Esophagus muscularis mucosa (tissue), 4 donors: Measurements from ENCODE around the gene TPGS1. TPM values are rescaled to one million over a fixed set of nuclear protein-coding genes. Genes with fewer than 3 reads are reported as not detected.
A peak's percentile ranks its signal among the peaks of the same experiment; 100 is the strongest.

Experiments used
- DNase-seq: peaks from one replicate; pipeline ENCODE4 v3.0.0-alpha.2; 2017; ENCODE audit errors: extremely low spot score
- H3K27ac ChIP-seq, 4 donors: fragments of 200-600 bp; sonication (generic); replicated peaks in 1 of 4; 1 replicate in 3 of 4; 2 replicates in 1 of 4; pipeline ENCODE4 v1.5.1; 2016 to 2019; ENCODE audit warnings: mild to moderate bottlenecking in 1 of 4
- H3K27me3 ChIP-seq, 4 donors: fragments of 200-600 bp; sonication (generic); one replicate each; pipeline versions ENCODE4 v1.5.1 to v1.6.0; 2016 to 2019
- H3K36me3 ChIP-seq, 4 donors: fragments of 200-600 bp; sonication (generic); one replicate each; pipeline ENCODE4 v1.5.1; 2016 to 2019
- H3K4me1 ChIP-seq, 4 donors: fragments of 200-600 bp; sonication (generic); one replicate each; pipeline ENCODE4 v1.5.1; 2016 to 2019
- H3K4me3 ChIP-seq, 4 donors: fragments of 200-600 bp; sonication (generic); 1 replicate in 2 of 4; 2 replicates in 2 of 4; pipeline ENCODE4 v1.5.1; 2016 to 2019; ENCODE audit warnings: mild to moderate bottlenecking in 4 of 4, moderate library complexity in 1 of 4
- H3K9me3 ChIP-seq, 4 donors: fragments of 200-600 bp; sonication (generic); 1 replicate in 3 of 4; 2 replicates in 1 of 4; pipeline ENCODE4 v1.5.1; 2016 to 2019
- EP300 ChIP-seq: sonication (generic); formaldehyde crosslinking; IDR thresholded peaks from one replicate; pipeline ENCODE4 v1.6.1; 2017; ENCODE audit warnings: antibody characterized with exemption
- POLR2A ChIP-seq: fragments of 450-650 bp; IDR thresholded peaks from one replicate; pipeline ENCODE4 v1.6.1; 2017; ENCODE audit warnings: antibody characterized with exemption, moderate library complexity, mild to moderate bottlenecking, low read depth
- POLR2AphosphoS5 ChIP-seq, 2 donors: sonication (generic); formaldehyde crosslinking; IDR thresholded peaks; one replicate each; pipeline ENCODE4 v1.6.1; 2017; ENCODE audit warnings: antibody characterized with exemption in 2 of 2
- WGBS: methylation state at CpG from one replicate; pipeline ENCODE4 v1.1.5; 2018; 5-methylcytosine and 5-hydroxymethylcytosine counted together
- intact Hi-C: fragments of 100-400 bp; cut with DNase I; formaldehyde crosslinking; loops from one replicate; pipeline ENCODE4 v1.15.1; 2023
- total RNA-seq, 4 donors: library from RNA; depleted of rRNA; stranded (reverse); fragments of >200 nt; gene quantifications; one replicate each; pipeline versions ENCODE4 v1.1.0 to v1.2.1, GENCODE V29; 2016
- TF ChIP-seq, protein P1 (sequence below), 3 experiments: fragments of 200-600 bp in 2 of 3; fragments of 450-650 bp in 1 of 3; sonication (generic) in 2 of 3; IDR thresholded peaks; one replicate each; pipeline ENCODE4 v1.5.1; 2017 to 2019; ENCODE audit warnings: antibody characterized with exemption in 3 of 3, mild to moderate bottlenecking in 2 of 3, moderate library complexity in 1 of 3

The TPGS1 gene, protein sequence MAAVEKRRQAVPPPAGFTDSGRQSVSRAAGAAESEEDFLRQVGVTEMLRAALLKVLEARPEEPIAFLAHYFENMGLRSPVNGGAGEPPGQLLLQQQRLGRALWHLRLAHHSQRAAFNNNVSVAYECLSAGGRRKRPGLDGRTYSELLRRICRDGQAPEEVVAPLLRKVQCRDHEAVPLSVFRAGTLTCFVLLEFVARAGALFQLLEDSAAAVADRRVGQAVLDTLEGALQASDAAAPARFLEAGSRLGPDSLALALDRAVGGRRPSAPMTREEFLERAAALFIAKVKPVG
- 10 to 100 TPM; 61.7 to 86.6 (median 64.4) TPM for total RNA-seq

DNA sequence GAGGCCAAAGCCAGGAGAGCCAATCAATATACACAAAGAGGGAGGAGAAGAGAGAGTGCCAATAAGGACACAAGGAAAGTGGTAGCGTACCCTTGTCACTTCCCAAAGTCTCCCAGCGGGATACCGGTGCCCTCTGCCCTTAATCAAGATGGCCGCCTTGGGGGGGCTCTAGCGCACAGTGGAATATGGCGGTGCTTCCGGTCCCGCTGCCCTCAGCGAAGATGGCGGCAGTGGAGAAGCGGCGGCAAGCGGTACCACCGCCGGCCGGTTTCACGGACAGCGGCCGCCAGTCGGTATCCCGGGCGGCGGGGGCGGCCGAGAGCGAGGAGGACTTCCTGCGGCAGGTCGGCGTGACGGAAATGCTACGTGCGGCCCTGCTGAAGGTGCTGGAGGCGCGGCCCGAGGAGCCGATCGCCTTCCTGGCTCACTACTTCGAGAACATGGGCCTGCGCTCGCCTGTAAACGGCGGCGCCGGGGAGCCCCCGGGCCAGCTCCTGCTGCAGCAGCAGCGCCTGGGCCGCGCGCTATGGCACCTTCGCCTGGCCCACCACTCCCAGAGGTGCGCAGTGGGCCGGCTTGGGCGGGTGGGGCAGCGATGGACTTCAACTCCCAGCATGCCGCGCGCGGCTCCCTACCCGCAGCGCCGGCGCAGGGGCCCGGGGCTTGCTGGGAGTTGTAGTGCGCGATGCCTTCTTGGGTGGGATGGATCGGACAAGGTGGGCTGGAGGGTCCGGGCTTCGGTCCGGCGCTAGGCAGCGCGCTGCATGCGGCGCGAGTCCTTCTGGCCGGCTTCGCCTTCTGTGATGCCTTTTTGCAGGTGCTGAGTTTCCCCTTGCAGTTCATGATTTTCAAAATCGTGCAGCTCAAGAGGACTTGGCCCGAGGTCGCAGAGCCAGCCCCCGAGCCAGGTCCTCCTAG, at the start of gene TPGS1:
TPGS1 (plus strand) TSS at position 212 of the 918 bp plus-strand sequence; CDS start at position 222, 10 bp downstream.
- no peaks in the 10 kb centered on the region for H3K9me3 ChIP-seq
- no peak for DNase-seq
- peaks cover 0 to 11% (median 10%) of the 10 kb centered on the region in 4 donors for H3K36me3 ChIP-seq
- peak; percentile 66 to 73 for TF ChIP-seq POLR2AphosphoS5 (IDR thresholded peaks at IDR 0.05)
- no peak for TF ChIP-seq EP300
- no peak for TF ChIP-seq POLR2A
- TF ChIP-seq, protein P1, sequence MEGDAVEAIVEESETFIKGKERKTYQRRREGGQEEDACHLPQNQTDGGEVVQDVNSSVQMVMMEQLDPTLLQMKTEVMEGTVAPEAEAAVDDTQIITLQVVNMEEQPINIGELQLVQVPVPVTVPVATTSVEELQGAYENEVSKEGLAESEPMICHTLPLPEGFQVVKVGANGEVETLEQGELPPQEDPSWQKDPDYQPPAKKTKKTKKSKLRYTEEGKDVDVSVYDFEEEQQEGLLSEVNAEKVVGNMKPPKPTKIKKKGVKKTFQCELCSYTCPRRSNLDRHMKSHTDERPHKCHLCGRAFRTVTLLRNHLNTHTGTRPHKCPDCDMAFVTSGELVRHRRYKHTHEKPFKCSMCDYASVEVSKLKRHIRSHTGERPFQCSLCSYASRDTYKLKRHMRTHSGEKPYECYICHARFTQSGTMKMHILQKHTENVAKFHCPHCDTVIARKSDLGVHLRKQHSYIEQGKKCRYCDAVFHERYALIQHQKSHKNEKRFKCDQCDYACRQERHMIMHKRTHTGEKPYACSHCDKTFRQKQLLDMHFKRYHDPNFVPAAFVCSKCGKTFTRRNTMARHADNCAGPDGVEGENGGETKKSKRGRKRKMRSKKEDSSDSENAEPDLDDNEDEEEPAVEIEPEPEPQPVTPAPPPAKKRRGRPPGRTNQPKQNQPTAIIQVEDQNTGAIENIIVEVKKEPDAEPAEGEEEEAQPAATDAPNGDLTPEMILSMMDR (IDR thresholded peaks at IDR 0.05): no peak
- peak within 1 kb of the TSS; percentile 73 to 100 (median 92) for H3K4me3 ChIP-seq
- peak within 1 kb of the TSS; percentile 91 to 97 (median 92) for H3K27ac ChIP-seq
- H3K27me3 ChIP-seq: no peaks in the 10 kb centered on the region
- peaks cover 27 to 47% (median 40%) of the 10 kb centered on the region in 4 donors for H3K4me1 ChIP-seq
- 0% methylated on average over 18 of the region's 81 CpGs for WGBS
- intact Hi-C loops: no loop called here

DNA sequence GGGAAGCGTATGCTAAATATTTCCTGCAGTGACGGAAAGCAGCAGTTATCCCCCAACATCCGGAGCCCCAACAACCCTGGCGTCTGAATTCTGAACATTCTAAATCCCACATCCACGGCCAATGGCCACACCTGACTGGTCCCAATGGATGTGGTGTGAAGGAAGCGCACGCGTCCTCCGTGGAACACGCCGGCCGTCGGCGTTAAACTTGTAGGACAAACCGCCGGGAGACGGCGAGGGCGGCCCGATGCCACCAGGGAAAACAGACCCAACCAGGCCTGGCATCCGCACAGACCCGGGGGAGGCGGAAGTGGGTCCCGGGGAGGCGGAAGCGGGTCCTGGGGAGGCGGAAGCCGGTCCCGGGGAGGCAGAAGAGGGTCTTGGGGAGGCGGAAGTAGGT, 49.7 kb upstream of the TPGS1 start:
- H3K4me1 ChIP-seq: peaks cover 12 to 32% (median 27%) of the 10 kb centered on the region in 4 donors
- no peak for DNase-seq
- H3K36me3 ChIP-seq: peaks cover 0 to 15% (median 0%) of the 10 kb centered on the region in 4 donors
- intact Hi-C loops: no loop called here
- WGBS: 96% methylated on average over 30 of the region's 30 CpGs
- peaks cover 0 to 23% (median 0%) of the 10 kb centered on the region in 4 donors for H3K27me3 ChIP-seq
- TF ChIP-seq POLR2A: no peak
- TF ChIP-seq, protein P1 (IDR thresholded peaks at IDR 0.05): no peak
- TF ChIP-seq EP300: no peak
- TF ChIP-seq POLR2AphosphoS5 (IDR thresholded peaks at IDR 0.05): no peak
- H3K9me3 ChIP-seq: no peaks in the 10 kb centered on the region
- no peak overlapping the region for H3K27ac ChIP-seq
- no peak overlapping the region for H3K4me3 ChIP-seq

DNA sequence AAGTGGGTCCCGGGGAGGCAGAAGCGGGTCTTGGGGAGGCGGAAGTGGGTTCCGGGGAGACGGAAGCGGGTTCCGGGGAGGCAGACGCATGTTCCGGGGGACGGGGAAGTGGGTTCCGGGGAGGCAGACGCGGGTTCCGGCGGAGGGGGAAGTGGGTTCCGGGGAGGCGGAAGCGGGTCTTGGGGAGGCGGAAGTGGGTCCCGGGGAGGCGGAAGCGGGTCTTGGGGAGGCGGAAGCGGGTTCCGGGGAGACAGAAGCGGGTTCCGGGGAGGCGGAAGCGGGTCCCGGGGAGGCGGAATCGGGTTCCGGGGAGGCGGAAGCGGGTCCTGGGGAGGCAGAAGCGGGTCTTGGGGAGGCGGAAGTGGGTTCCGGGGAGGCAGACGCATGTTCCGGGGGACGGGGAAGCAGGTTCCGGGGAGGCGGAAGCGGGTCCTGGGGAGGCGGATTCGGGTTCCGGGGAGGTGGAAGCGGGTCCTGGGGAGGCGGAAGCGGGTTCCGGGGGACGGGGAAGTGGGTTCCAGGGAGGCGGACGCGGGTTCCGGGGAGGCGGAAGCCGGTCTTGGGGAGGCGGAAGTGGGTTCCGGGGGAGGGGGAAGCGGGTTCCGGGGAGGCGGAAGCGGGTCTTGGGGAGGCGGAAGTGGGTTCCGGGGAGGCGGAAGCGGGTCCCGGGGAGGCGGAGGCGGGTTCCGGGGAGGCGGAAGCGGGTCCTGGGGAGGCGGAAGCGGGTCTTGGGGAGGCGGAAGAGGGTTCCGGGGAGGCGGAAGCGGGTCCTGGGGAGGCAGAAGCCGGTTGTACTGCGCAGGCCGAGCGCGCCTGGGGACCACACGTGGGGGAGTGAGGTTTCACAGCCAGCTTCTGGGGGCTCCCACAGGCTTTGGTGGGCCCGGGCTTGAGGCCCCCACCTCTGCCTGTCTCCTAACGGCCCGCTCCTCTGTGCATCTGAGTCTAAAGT, 48.9 kb upstream of the TPGS1 start:
- WGBS: 95% methylated on average over 89 of the region's 89 CpGs
- DNase-seq: no peak
- H3K9me3 ChIP-seq: no peaks in the 10 kb centered on the region
- no peak overlapping the region for H3K27ac ChIP-seq
- H3K4me1 ChIP-seq: peaks cover 12 to 32% (median 27%) of the 10 kb centered on the region in 4 donors
- H3K36me3 ChIP-seq: peaks cover 0 to 15% (median 0%) of the 10 kb centered on the region in 4 donors
- no peak overlapping the region for H3K4me3 ChIP-seq
- intact Hi-C loops: no loop called here
- peaks cover 0 to 23% (median 0%) of the 10 kb centered on the region in 4 donors for H3K27me3 ChIP-seq
- TF ChIP-seq EP300 (no peak), POLR2AphosphoS5 (IDR thresholded peaks at IDR 0.05) (no peak)
- TF ChIP-seq, protein P1 (IDR thresholded peaks at IDR 0.05): no peak

DNA sequence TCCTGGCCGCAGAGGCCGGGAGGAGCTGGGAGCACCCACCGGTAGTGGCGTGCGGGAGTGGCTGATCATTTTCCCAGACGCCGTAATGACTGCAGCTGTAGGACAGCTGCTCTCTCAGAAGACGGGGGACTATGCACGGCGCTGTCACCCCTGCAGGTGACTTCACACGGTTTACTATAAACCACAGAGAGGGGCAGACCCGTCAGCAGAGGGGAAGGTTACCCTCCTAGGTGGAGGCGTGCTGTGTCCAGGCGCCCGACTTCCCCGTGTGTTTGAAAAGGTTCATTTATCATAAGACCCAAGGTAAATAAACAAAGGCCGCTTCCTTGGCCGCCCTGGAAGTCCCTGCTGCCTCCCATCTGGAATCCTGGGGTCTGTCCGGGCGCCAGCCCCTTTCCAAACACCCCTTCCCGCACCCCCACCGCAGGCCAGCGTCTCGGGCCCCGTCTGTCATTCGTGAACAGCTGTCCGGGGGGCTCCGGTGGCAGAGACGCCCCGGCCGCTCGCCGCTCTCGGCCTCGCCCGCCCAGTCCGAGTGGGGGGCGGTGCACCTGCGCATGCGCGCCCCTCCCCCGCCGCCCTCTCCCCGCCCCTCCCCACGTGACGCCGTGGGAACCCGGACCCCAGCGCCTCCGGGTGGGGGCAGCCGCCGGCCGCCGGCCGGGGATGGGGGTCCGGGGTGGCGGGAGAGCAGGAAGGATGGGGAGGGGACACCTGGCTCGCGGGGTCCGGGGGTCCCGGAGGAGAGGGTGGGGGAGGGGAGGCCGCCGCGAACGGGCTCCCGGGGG, 47.4 kb upstream of the TPGS1 start:
- Histone ChIP-seq H3K27ac (peak overlapping the region; percentile 76 to 84 (median 82)), H3K4me1 (peaks cover 12 to 32% (median 27%) of the 10 kb centered on the region in 4 donors), H3K36me3 (peaks cover 0 to 15% (median 0%) of the 10 kb centered on the region in 4 donors), H3K27me3 (peaks cover 0 to 23% (median 0%) of the 10 kb centered on the region in 4 donors), H3K9me3 (no peaks in the 10 kb centered on the region), H3K4me3 (peak overlapping the region; percentile 76 to 79 (median 78))
- 7% methylated on average over 26 of the region's 66 CpGs for WGBS
- intact Hi-C loops: no loop called here
- TF ChIP-seq EP300 (no peak), POLR2A (peak; percentile 21), POLR2AphosphoS5 (IDR thresholded peaks at IDR 0.05) (peak; percentile 48 to 79)
- DNase-seq: no peak
